Measurements from ENCODE around the gene FHIP2A.
"Not testable (repeated sequence)": the region's sequence is repeated elsewhere in the genome, so short reads cannot be mapped to it uniquely, and the experiment has no call there.

FHIP2A gene

GRCh38 chr10:114831186-114831867 is 9.7 kb downstream of the FHIP2A start:
- no peak overlapping the region for H3K4me3 Mint-ChIP-seq
- ATAC-seq (no peak), DNase-seq (ENCODE audit: low spot score in 2 of 2) (no peak)
- H3K27ac Mint-ChIP-seq: no peak overlapping the region
- H3K9me3 Mint-ChIP-seq: no peaks in the 10 kb centered on the region
- H3K36me3 Mint-ChIP-seq: peaks cover 61% of the 10 kb centered on the region
- peaks cover 32% of the 10 kb centered on the region for H3K4me1 Mint-ChIP-seq

- DNase-seq (ENCODE audit: low spot score in 2 of 2) (no peak), ATAC-seq (no peak)
- Mint-ChIP-seq H3K4me1 (peaks cover 9% of the 10 kb centered on the region), H3K4me3 (no peak overlapping the region), H3K36me3 (peaks cover 98% of the 10 kb centered on the region), H3K27ac (no peak overlapping the region), H3K9me3 (no peaks in the 10 kb centered on the region)
These were observed 16.1 kb downstream of the FHIP2A start for GRCh38 chr10:114837690-114838089.

GRCh38 chr10:114839901-114840300 is 18.3 kb downstream of the FHIP2A start:
- Mint-ChIP-seq H3K27ac (peak overlapping the region; percentile 33), H3K9me3 (no peaks in the 10 kb centered on the region), H3K4me3 (no peak overlapping the region), H3K36me3 (peaks cover 100% of the 10 kb centered on the region), H3K4me1 (peaks cover 10% of the 10 kb centered on the region)
- ATAC-seq (no peak), DNase-seq (ENCODE audit: low spot score in 2 of 2) (no peak)

- Mint-ChIP-seq H3K27ac (no peak overlapping the region), H3K9me3 (no peaks in the 10 kb centered on the region), H3K4me3 (no peak overlapping the region), H3K4me1 (peaks cover 18% of the 10 kb centered on the region), H3K36me3 (peaks cover 100% of the 10 kb centered on the region)
- DNase-seq (ENCODE audit: low spot score in 2 of 2) (no peak), ATAC-seq (no peak)
These were observed 24.6 kb downstream of the FHIP2A start for GRCh38 chr10:114845978-114846693.

GRCh38 chr10:114847517-114847916 is 25.9 kb downstream of the FHIP2A start:
- not testable (repeated sequence) for DNase-seq (ENCODE audit: low spot score in 2 of 2); H3K4me3 Mint-ChIP-seq; H3K27ac Mint-ChIP-seq; H3K9me3 Mint-ChIP-seq; ATAC-seq
- Mint-ChIP-seq H3K4me1 (peaks cover 18% of the 10 kb centered on the region), H3K36me3 (peaks cover 100% of the 10 kb centered on the region)

- peaks cover 100% of the 10 kb centered on the region for H3K36me3 Mint-ChIP-seq
- no peak overlapping the region for H3K4me3 Mint-ChIP-seq
- DNase-seq (ENCODE audit: low spot score in 2 of 2) (no peak), ATAC-seq (no peak)
- H3K9me3 Mint-ChIP-seq: no peaks in the 10 kb centered on the region
- H3K4me1 Mint-ChIP-seq: peaks cover 18% of the 10 kb centered on the region
- no peak overlapping the region for H3K27ac Mint-ChIP-seq
These were observed 28.1 kb downstream of the FHIP2A start for GRCh38 chr10:114849674-114850073.

- DNase-seq (ENCODE audit: low spot score in 2 of 2) (no peak), ATAC-seq (peak; percentile 73)
- Mint-ChIP-seq H3K4me3 (no peak overlapping the region), H3K9me3 (no peaks in the 10 kb centered on the region), H3K36me3 (peaks cover 100% of the 10 kb centered on the region), H3K27ac (no peak overlapping the region), H3K4me1 (peaks cover 15% of the 10 kb centered on the region)
These were observed 28.5 kb downstream of the FHIP2A start for GRCh38 chr10:114850126-114850525.

GRCh38 chr10:114851336-114851735 is 29.8 kb downstream of the FHIP2A start:
- Mint-ChIP-seq H3K9me3 (no peaks in the 10 kb centered on the region), H3K27ac (no peak overlapping the region), H3K4me1 (peaks cover 23% of the 10 kb centered on the region), H3K4me3 (no peak overlapping the region), H3K36me3 (peaks cover 100% of the 10 kb centered on the region)
- no peak for DNase-seq (ENCODE audit: low spot score in 2 of 2)
- no peak for ATAC-seq

GRCh38 chr10:114852197-114852596 is 30.6 kb downstream of the FHIP2A start:
- ATAC-seq (no peak), DNase-seq (ENCODE audit: low spot score in 2 of 2) (no peak)
- H3K9me3 Mint-ChIP-seq: no peaks in the 10 kb centered on the region
- peaks cover 100% of the 10 kb centered on the region for H3K36me3 Mint-ChIP-seq
- no peak overlapping the region for H3K27ac Mint-ChIP-seq
- H3K4me1 Mint-ChIP-seq: peaks cover 31% of the 10 kb centered on the region
- no peak overlapping the region for H3K4me3 Mint-ChIP-seq

GRCh38 chr10:114854906-114855305 is 33.3 kb downstream of the FHIP2A start:
- H3K4me1 Mint-ChIP-seq: peaks cover 31% of the 10 kb centered on the region
- no peak overlapping the region for H3K4me3 Mint-ChIP-seq
- H3K9me3 Mint-ChIP-seq: no peaks in the 10 kb centered on the region
- DNase-seq (ENCODE audit: low spot score in 2 of 2): no peak
- peaks cover 100% of the 10 kb centered on the region for H3K36me3 Mint-ChIP-seq
- no peak overlapping the region for H3K27ac Mint-ChIP-seq
- ATAC-seq: no peak

- peak overlapping the region; percentile 92 for H3K27ac Mint-ChIP-seq
- peaks cover 100% of the 10 kb centered on the region for H3K36me3 Mint-ChIP-seq
- peak overlapping the region; percentile 54 for H3K4me3 Mint-ChIP-seq
- DNase-seq (ENCODE audit: low spot score in 2 of 2): no peak
- H3K9me3 Mint-ChIP-seq: no peaks in the 10 kb centered on the region
- peaks cover 29% of the 10 kb centered on the region for H3K4me1 Mint-ChIP-seq
- peak; percentile 74 for ATAC-seq
These were observed 34.4 kb downstream of the FHIP2A start for GRCh38 chr10:114855776-114856543.

GRCh38 chr10:114856544-114857287 is 35.1 kb downstream of the FHIP2A start:
- peak overlapping the region; percentile 92 for H3K27ac Mint-ChIP-seq
- DNase-seq (ENCODE audit: low spot score in 2 of 2) (no peak), ATAC-seq (peak; percentile 97)
- peaks cover 100% of the 10 kb centered on the region for H3K36me3 Mint-ChIP-seq
- H3K9me3 Mint-ChIP-seq: no peaks in the 10 kb centered on the region
- peak overlapping the region; percentile 54 for H3K4me3 Mint-ChIP-seq
- peaks cover 29% of the 10 kb centered on the region for H3K4me1 Mint-ChIP-seq

GRCh38 chr10:114857288-114857565 is 35.6 kb downstream of the FHIP2A start:
- Mint-ChIP-seq H3K4me1 (peaks cover 29% of the 10 kb centered on the region), H3K4me3 (peak overlapping the region; percentile 54), H3K36me3 (peaks cover 100% of the 10 kb centered on the region), H3K27ac (peak overlapping the region; percentile 92)
- not testable (repeated sequence) for DNase-seq (ENCODE audit: low spot score in 2 of 2); H3K9me3 Mint-ChIP-seq; ATAC-seq

GRCh38 chr10:114857922-114858629 is 36.5 kb downstream of the FHIP2A start:
- Mint-ChIP-seq H3K4me3 (peak overlapping the region; percentile 54), H3K9me3 (no peaks in the 10 kb centered on the region), H3K4me1 (peaks cover 29% of the 10 kb centered on the region), H3K36me3 (peaks cover 100% of the 10 kb centered on the region), H3K27ac (peak overlapping the region; percentile 92)
- ATAC-seq (no peak), DNase-seq (ENCODE audit: low spot score in 2 of 2) (no peak)

GRCh38 chr10:114859222-114859621 is 37.6 kb downstream of the FHIP2A start:
- Mint-ChIP-seq H3K36me3 (peaks cover 99% of the 10 kb centered on the region), H3K9me3 (no peaks in the 10 kb centered on the region), H3K27ac (no peak overlapping the region), H3K4me3 (no peak overlapping the region), H3K4me1 (peaks cover 29% of the 10 kb centered on the region)
- no peak for ATAC-seq
- DNase-seq (ENCODE audit: low spot score in 2 of 2): no peak

Data from stimulated activated effector memory CD8-positive, alpha-beta T cell treated with anti-CD3 and anti-CD28 coated beads, Interleukin-12 subunit alpha, Interleukin-12 subunit beta, amount 100 ng/mL, for 72 hours (primary cell).